B cell (primary cell): Measurements from ENCODE around the gene ITFG2. TPM values are rescaled to one million over a fixed set of nuclear protein-coding genes. Genes with fewer than 3 reads are reported as not detected.

Experiments used
- ATAC-seq: fragments of 200-7000 bp; cut with Tn5 transposase; one replicate; pipeline ENCODE4 v1.10.0; 2021; ENCODE audit warnings: low read depth, mild to moderate bottlenecking, moderate number of reproducible peaks, moderate library complexity
- CTCF ChIA-PET: fragments of 350-600 bp; sonication (Branson Sonifier 250); formaldehyde crosslinking; loops from one replicate; lab custom pipeline; 2021; ENCODE audit warnings: antibody characterized with exemption, inconsistent platforms; lab: Charles Lee
- POLR2A ChIA-PET: fragments of 350-600 bp; sonication (Branson Sonifier 250); formaldehyde crosslinking; loops from one replicate; lab custom pipeline; 2021; ENCODE audit warnings: antibody characterized with exemption; lab: Charles Lee
- DNase-seq: peaks from one replicate; pipeline ENCODE4 v3.0.0; 2013
- H2AFZ ChIP-seq: 2 replicates; pipeline ENCODE4 v1.6.1; 2012; ENCODE audit warnings: mild to moderate bottlenecking, low read depth, low read length; ENCODE audit not compliant: insufficient read depth, poor library complexity, severe bottlenecking
- H3K27ac ChIP-seq, 2 donors: 1 replicate in 1 of 2; 2 replicates in 1 of 2; pipeline ENCODE4 v1.5.1; 2012 to 2013; ENCODE audit warnings: low read length in 2 of 2, mild to moderate bottlenecking in 2 of 2, moderate library complexity in 1 of 2
- H3K27me3 ChIP-seq, 4 experiments: fragments of 200-600 bp in 1 of 4; sonication (generic) in 1 of 4; replicated peaks in 1 of 4; 1 replicate in 2 of 4; 2 replicates in 2 of 4; pipeline versions ENCODE4 v1.6.1 to v1.7.0; 2013 to 2016; ENCODE audit warnings: low read length in 3 of 4, mild to moderate bottlenecking in 2 of 4, mixed read lengths in 1 of 4, moderate library complexity in 1 of 4; ENCODE audit not compliant: insufficient read depth in 4 of 4, control insufficient read depth in 3 of 4; ENCODE audit errors: control extremely low read depth in 1 of 4
- H3K36me3 ChIP-seq, 2 experiments: replicated peaks in 1 of 2; 1 replicate in 1 of 2; 2 replicates in 1 of 2; pipeline versions ENCODE4 v1.6.1 to v1.7.1; 2013; ENCODE audit warnings: low read length in 1 of 2; ENCODE audit not compliant: insufficient read depth in 2 of 2, control insufficient read depth in 1 of 2; ENCODE audit errors: control extremely low read depth in 1 of 2, extremely low read depth in 1 of 2
- H3K4me1 ChIP-seq, 2 donors: fragments of 200-600 bp in 1 of 2; sonication (generic) in 1 of 2; 1 replicate in 1 of 2; 2 replicates in 1 of 2; pipeline versions ENCODE4 v1.5.1 to v1.6.1; 2013 to 2017; ENCODE audit warnings: low read length in 2 of 2; ENCODE audit not compliant: control insufficient read depth in 2 of 2, insufficient read depth in 2 of 2
- H3K4me2 ChIP-seq: replicated peaks from 2 replicates; pipeline ENCODE3; 2012; ENCODE audit warnings: mild to moderate bottlenecking, low read depth, low read length; ENCODE audit not compliant: poor library complexity, severe bottlenecking
- H3K4me3 ChIP-seq, 5 experiments: fragments of 200-600 bp in 1 of 5; sonication (generic) in 1 of 5; 1 replicate in 3 of 5; 2 replicates in 2 of 5; pipeline versions ENCODE4 v1.5.1 to v1.7.0; 2011 to 2016; ENCODE audit warnings: low read length in 4 of 5, mild to moderate bottlenecking in 4 of 5, low read depth in 2 of 5, control low read depth in 1 of 5, moderate library complexity in 1 of 5; ENCODE audit not compliant: insufficient read depth in 1 of 5; ENCODE audit errors: control extremely low read depth in 1 of 5, extremely low read depth in 1 of 5
- H3K79me2 ChIP-seq: fragments of 200-600 bp; sonication (generic); one replicate; pipeline ENCODE4 v1.6.0; 2016; ENCODE audit warnings: low read length; ENCODE audit not compliant: control insufficient read depth, insufficient read depth
- H3K9ac ChIP-seq: fragments of 200-600 bp; sonication (generic); 2 replicates; pipeline ENCODE4 v1.6.1; 2017; ENCODE audit warnings: mild to moderate bottlenecking, low read length, moderate library complexity
- H3K9me3 ChIP-seq, 3 donors: one replicate each; pipeline versions ENCODE4 v1.6.1 to v1.7.1; 2013; ENCODE audit warnings: low read length in 2 of 3; ENCODE audit not compliant: control insufficient read depth in 2 of 3, insufficient read depth in 1 of 3; ENCODE audit errors: control extremely low read depth in 1 of 3
- H4K20me1 ChIP-seq: 2 replicates; pipeline ENCODE4 v1.6.0; 2012; ENCODE audit warnings: mild to moderate bottlenecking, low read length; ENCODE audit not compliant: insufficient read depth, control insufficient read depth, poor library complexity, severe bottlenecking
- H3K27ac Mint-ChIP-seq: one replicate; pipeline ENCODE4 v1.8.0; 2021; ENCODE audit warnings: mixed read lengths
- H3K27me3 Mint-ChIP-seq: one replicate; pipeline ENCODE4 v1.8.0; 2021; ENCODE audit warnings: mixed read lengths
- H3K4me1 Mint-ChIP-seq: one replicate; pipeline ENCODE4 v1.8.0; 2021; ENCODE audit warnings: mixed read lengths
- H3K4me3 Mint-ChIP-seq: one replicate; pipeline ENCODE4 v1.8.0; 2021; ENCODE audit warnings: mixed read lengths
- H3K9me3 Mint-ChIP-seq: one replicate; pipeline ENCODE4 v1.8.0; 2022; ENCODE audit warnings: mixed read lengths; ENCODE audit not compliant: insufficient read depth
- CTCF ChIP-seq: fragments of 200-600 bp; IDR thresholded peaks from one replicate; pipeline ENCODE4 v1.8.0; 2022; ENCODE audit warnings: antibody characterized with exemption, mild to moderate bottlenecking
- EZH2 ChIP-seq: IDR thresholded peaks from 2 replicates; pipeline ENCODE4 v1.6.1; 2012; ENCODE audit warnings: borderline replicate concordance, low read depth, mild to moderate bottlenecking, moderate library complexity, low read length; ENCODE audit not compliant: insufficient read depth, poor library complexity, severe bottlenecking
- WGBS: methylation state at CpG from one replicate; pipeline ENCODE4 v1.1.5; 2013; ENCODE audit warnings: missing lambda C conversion rate; ENCODE audit not compliant: insufficient coverage; 5-methylcytosine and 5-hydroxymethylcytosine counted together
- intact Hi-C: fragments of 100-400 bp; cut with micrococcal nuclease; formaldehyde crosslinking; loops from one replicate; pipeline ENCODE4 v1.10.0; 2022
- polyA plus RNA-seq: library from polyadenylated mRNA; depleted of rRNA; stranded (reverse); fragments of >200 nt; gene quantifications from 2 replicates; pipeline ENCODE4 v1.2.3, GENCODE V29; 2012
- total RNA-seq, 2 donors: library from RNA; stranded (reverse); fragments of 120-200 nt in 1 of 2; gene quantifications; 1 replicate in 1 of 2; 2 replicates in 1 of 2; pipeline versions ENCODE4 v1.2.3 to v1.2.4, GENCODE V29; 2013 to 2022

The ITFG2 gene
- total and polyA plus RNA-seq, 2 donors (not counting 1 experiment from before 2014, with no cell fraction given) = 88.2 to 137 TPM

- Mint-ChIP-seq H3K4me3 (no peak overlapping the region), H3K4me1 (peaks cover 3% of the 10 kb centered on the region), H3K9me3 (no peaks in the 10 kb centered on the region), H3K27me3 (no peaks in the 10 kb centered on the region), H3K27ac (no peak overlapping the region)
- ATAC-seq (no peak), DNase-seq (no peak)
- H3K27ac ChIP-seq = no peak overlapping the region
- H3K4me1 ChIP-seq = no peaks in the 10 kb centered on the region
- no peak overlapping the region for H3K9ac ChIP-seq
- H3K27me3 ChIP-seq = peaks cover 0 to 3% (median 0%) of the 10 kb centered on the region in 4 experiments
- no peaks in the 10 kb centered on the region for H3K9me3 ChIP-seq
- no peak overlapping the region for H3K4me2 ChIP-seq
- TF ChIP-seq EZH2 (no peak), CTCF (no peak)
- no peaks in the 10 kb centered on the region for H4K20me1 ChIP-seq
- CTCF ChIA-PET = interaction anchor here (1.2 kb wide), 1 partner anchor 12 kb away, joined by 3 read pairs; no protein-coding TSS in a partner anchor
- POLR2A ChIA-PET = no interaction called here
- no peak overlapping the region for H3K4me3 ChIP-seq
- peaks cover 0 to 9% of the 10 kb centered on the region in 2 experiments for H3K36me3 ChIP-seq
- no peak overlapping the region for H2AFZ ChIP-seq
- WGBS = 94% methylated on average over 2 of the region's 6 CpGs
- H3K79me2 ChIP-seq = no peaks in the 10 kb centered on the region
- intact Hi-C loops = no loop called here
These were observed 20.2 kb downstream of the ITFG2 start for GRCh38 chr12:2832550-2833127.

- H3K27ac Mint-ChIP-seq = peak overlapping the region; percentile 46
- TF ChIP-seq EZH2 (no peak), CTCF (no peak)
- Histone ChIP-seq H3K9ac (no peak overlapping the region), H3K4me3 (no peak overlapping the region), H3K27me3 (peaks cover 0 to 3% (median 0%) of the 10 kb centered on the region in 4 experiments), H3K36me3 (peaks cover 0 to 5% of the 10 kb centered on the region in 2 experiments), H3K27ac (no peak overlapping the region), H2AFZ (no peak overlapping the region), H3K79me2 (no peaks in the 10 kb centered on the region), H3K4me1 (no peaks in the 10 kb centered on the region), H3K4me2 (no peak overlapping the region), H4K20me1 (no peaks in the 10 kb centered on the region), H3K9me3 (no peaks in the 10 kb centered on the region)
- ATAC-seq (no peak), DNase-seq (no peak)
- peaks cover 3% of the 10 kb centered on the region for H3K4me1 Mint-ChIP-seq
- H3K9me3 Mint-ChIP-seq = no peaks in the 10 kb centered on the region
- ChIA-PET POLR2A (no interaction called here), CTCF (interaction anchor here (1.2 kb wide), 1 partner anchor 12 kb away, joined by 3 read pairs; no protein-coding TSS in a partner anchor)
- intact Hi-C loops = no loop called here
- 95% methylated on average over 2 of the region's 5 CpGs for WGBS
- no peaks in the 10 kb centered on the region for H3K27me3 Mint-ChIP-seq
- H3K4me3 Mint-ChIP-seq = no peak overlapping the region
These were observed 20.9 kb downstream of the ITFG2 start for GRCh38 chr12:2833327-2833726.
